Activated gamma-delta T cell treated with anti-CD3 and anti-CD28 coated beads, Interleukin-2, amount 50 U/mL, for 16 hours (primary cell): ENCODE data around the gene LRP5.
"Not testable (repeated sequence)": the region's sequence is repeated elsewhere in the genome, so short reads cannot be mapped to it uniquely, and the experiment has no call there.

ENCODE experiments used
- DNase-seq: peaks from one replicate; pipeline ENCODE4 v3.0.0-alpha.2; 2020; ENCODE audit warnings: low read depth

The LRP5 gene

GRCh38 chr11:68423481-68423880, 111.1 kb downstream of the LRP5 start:
- DNase-seq = no peak

- no peak for DNase-seq
Observed at GRCh38 chr11:68424101-68424632, 111.8 kb downstream of the LRP5 start.

GRCh38 chr11:68424981-68425865, 112.8 kb downstream of the LRP5 start:
- no peak for DNase-seq

GRCh38 chr11:68425866-68426380, 113.5 kb downstream of the LRP5 start:
- no peak for DNase-seq

- DNase-seq = no peak
Observed at GRCh38 chr11:68429661-68430060, 117.3 kb downstream of the LRP5 start.

GRCh38 chr11:68430384-68430783, 118.0 kb downstream of the LRP5 start:
- DNase-seq = no peak

GRCh38 chr11:68430801-68431200, 118.4 kb downstream of the LRP5 start:
- no peak for DNase-seq

GRCh38 chr11:68431984-68432645, 119.7 kb downstream of the LRP5 start:
- DNase-seq = no peak

- no peak for DNase-seq
Observed at GRCh38 chr11:68432874-68433273, 120.5 kb downstream of the LRP5 start.

- no peak for DNase-seq
Observed at GRCh38 chr11:68433541-68433940, 121.2 kb downstream of the LRP5 start.

GRCh38 chr11:68434159-68434558, 121.8 kb downstream of the LRP5 start:
- DNase-seq = not testable (repeated sequence)

- no peak for DNase-seq
Observed at GRCh38 chr11:68436162-68436888, 123.9 kb downstream of the LRP5 start.

- no peak for DNase-seq
Observed at GRCh38 chr11:68436985-68437926, 124.9 kb downstream of the LRP5 start.

GRCh38 chr11:68437927-68438657, 125.7 kb downstream of the LRP5 start:
- no peak for DNase-seq

- DNase-seq = no peak
Observed at GRCh38 chr11:68438658-68439259, 126.4 kb downstream of the LRP5 start.

- no peak for DNase-seq
Observed at GRCh38 chr11:68439355-68440065, 127.1 kb downstream of the LRP5 start.

GRCh38 chr11:68440224-68440623, 127.8 kb downstream of the LRP5 start:
- no peak for DNase-seq

- no peak for DNase-seq
Observed at GRCh38 chr11:68441466-68442230, 129.3 kb downstream of the LRP5 start.

- DNase-seq = no peak
Observed at GRCh38 chr11:68442433-68442832, 130.0 kb downstream of the LRP5 start.
